Posterior vena cava (tissue), 2 donors: ENCODE results near the gene TRPC4AP. TPM values are rescaled to one million over a fixed set of nuclear protein-coding genes. Genes with fewer than 3 reads are reported as not detected.

Experiments used
- DNase-seq: peaks from one replicate; pipeline ENCODE4 v3.0.0-alpha.2; 2020; ENCODE audit warnings: low spot score
- intact Hi-C, 2 donors: fragments of 100-400 bp; cut with DNase I; formaldehyde crosslinking; loops; one replicate each; pipeline versions ENCODE4 v1.14.1 to v1.14.2; 2022 to 2023
- total RNA-seq, 2 donors: library from RNA; stranded (reverse); fragmentation: NEBNext Ultra II Directional; extraction: Animal tissue kit (Norgen Biotek cat#: 25700); gene quantifications; one replicate each; pipeline ENCODE4 v1.2.1, GENCODE V29; 2021
- donor health status: DM: yes; HTN: yes; CAD: no.
- donor health status: DM: yes; HTN: yes; CAD: no.

TRPC4AP gene
- total RNA-seq, 2 donors from 2014 or later, result 42.6 to 48.9 TPM

- intact Hi-C loops, result no loop called here
- no peak for DNase-seq
These were observed 84.7 kb downstream of the TRPC4AP start for GRCh38 chr20:35007891-35008290.

DNA sequence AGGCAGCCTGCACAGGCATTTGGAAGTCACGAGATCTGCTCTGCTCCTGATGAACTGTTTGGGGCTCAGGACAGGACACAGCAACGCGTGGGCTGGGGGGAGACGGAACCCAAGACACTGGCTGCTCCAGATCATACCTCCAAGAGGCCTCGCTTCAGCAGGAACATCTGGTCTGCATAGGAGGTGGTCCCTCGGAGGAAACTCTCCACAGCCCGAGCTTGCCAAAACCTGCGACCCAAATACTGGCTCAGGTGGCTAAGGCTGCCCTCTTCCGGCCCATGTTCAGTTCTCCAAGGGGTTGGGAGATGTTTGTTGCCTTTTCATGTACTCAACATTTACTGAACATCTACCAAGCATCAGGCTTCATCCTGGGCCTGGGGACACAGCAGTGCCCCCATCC, 85.2 kb downstream of the TRPC4AP start:
- DNase-seq, result no peak
- intact Hi-C loops, result no loop called here

DNA sequence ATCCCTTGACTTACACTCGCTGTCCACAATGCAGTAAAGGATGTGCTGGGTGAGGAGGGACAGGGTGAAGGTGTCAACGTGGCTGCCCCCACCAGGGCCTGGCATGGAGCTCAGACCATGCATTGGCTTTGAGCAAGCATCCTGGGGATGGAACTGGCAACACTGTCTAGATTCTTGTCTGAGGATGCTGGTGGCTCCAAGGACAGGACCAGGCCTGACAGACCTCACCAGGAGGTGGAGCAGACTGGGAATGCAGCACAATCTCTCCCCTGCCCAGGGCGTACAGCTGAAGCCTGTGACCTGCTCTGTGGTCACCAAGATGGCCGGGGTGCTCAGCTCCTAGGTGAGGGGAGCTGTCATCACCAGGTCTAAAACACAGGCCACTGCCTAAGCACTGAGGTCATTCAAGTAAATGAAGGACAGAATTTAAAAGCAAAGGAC, 86.1 kb downstream of the TRPC4AP start:
- DNase-seq, result peak; percentile 53
- intact Hi-C loops, result no loop called here

- peak; percentile 59 for DNase-seq
These were observed 86.6 kb downstream of the TRPC4AP start for GRCh38 chr20:35006009-35006408.

DNA sequence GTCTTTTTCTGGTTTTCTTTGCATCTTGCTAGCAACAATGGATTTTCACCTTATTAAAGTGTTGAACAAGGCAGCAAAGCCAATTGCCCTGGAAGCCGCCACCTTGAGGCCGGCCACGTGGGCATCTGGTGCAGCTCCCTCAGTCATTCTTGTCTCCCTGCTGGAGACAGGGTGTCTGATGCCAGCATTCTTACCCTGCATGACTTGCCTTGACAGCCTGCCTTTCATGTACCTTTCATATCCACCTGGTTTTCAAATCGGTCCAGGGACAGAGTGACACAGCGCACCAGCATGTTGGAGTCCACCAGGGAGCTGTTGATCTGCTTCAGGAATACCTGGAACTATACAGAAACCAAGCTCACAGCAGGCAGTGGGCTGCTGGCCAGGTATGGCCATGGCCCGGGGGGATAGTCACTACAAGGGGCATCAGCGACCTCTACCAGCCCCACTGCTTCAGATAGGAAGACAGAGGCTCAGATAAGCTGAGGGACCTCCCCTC, 87.1 kb downstream of the TRPC4AP start:
- peak; percentile 58 for DNase-seq

More at GRCh38 chr20:35006009-35006408, 86.6 kb downstream of the TRPC4AP start:
- intact Hi-C loops, result no loop called here

DNA sequence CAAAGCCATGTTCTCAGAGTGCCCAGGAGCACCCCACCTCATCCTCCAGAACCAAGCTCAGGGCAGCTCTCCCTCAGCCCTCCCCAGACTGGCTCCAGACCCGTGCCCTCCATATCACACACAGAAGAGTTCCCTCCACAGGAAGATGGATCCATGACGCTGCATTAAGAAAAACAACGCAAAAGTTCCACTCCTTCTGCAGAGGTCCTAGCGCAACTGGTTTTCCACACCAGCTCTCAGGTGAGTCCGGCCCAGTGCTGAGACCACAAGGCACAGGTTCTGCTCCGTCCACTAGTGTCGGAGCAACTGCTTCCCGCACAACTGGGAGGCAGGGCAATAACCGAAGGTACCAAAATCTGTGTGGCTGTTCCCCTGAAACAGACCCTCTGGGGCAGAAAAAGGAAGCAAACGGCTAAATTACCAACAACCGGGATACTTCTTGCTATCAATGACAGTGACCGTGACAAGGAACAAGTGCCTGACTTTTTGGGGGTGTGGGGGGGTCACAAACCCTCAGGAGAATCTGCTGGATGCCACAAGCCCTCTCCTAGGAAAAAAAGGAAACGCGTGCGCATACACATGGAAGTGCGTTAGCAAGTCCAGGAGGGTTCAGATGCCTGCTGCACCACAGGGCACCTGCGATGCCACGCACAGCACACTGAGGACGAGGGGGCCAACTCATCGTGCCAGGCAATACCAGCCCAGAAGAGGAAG, 87.7 kb downstream of the TRPC4AP start:
- peak; percentile 40 for DNase-seq

More for the DNA sequence above, 87.1 kb downstream of the TRPC4AP start:
- intact Hi-C loops, result no loop called here

DNA sequence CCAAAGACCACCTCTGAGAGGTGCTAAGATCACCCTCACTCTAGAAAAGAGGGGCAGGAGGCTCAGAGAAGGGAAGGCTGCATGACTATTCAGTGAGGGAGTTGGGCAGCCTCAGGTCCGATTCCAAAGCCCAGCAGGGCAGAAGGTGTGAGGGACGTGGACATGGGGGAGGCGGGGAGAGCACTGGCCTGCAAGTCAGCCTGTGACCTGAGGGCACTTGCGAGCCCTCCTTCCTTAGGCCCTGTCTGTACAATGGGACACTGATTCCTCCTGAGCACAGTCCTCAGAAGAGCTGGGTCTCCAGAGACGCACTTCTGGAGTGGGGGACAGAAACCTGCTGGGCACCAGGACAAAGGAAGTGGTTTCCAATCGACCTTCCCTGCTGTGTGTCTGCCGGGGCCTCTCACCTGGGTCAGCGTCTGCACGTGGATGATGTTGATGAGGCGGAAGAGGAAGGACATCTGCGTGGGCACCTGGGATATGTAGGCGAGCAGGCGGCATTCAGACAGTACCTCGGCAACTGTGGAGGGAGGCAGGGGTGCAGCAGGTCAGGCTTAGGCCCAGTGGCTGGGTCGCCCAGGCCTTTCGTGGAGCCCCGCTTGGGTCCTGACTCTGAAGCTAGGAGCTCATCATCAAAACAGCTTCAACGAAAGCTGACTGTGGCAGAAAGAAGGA, 88.4 kb downstream of the TRPC4AP start:
- DNase-seq, result peak; percentile 66
- intact Hi-C loops, result no loop called here

More for the DNA sequence above, 87.7 kb downstream of the TRPC4AP start:
- intact Hi-C loops, result no loop called here

- DNase-seq, result peak; percentile 72
- intact Hi-C loops, result no loop called here
These were observed 89.2 kb downstream of the TRPC4AP start for GRCh38 chr20:35003211-35004031.

GRCh38 chr20:35002426-35003210, 90.0 kb downstream of the TRPC4AP start:
- peak; percentile 62 for DNase-seq
- intact Hi-C loops, result no loop called here

DNA sequence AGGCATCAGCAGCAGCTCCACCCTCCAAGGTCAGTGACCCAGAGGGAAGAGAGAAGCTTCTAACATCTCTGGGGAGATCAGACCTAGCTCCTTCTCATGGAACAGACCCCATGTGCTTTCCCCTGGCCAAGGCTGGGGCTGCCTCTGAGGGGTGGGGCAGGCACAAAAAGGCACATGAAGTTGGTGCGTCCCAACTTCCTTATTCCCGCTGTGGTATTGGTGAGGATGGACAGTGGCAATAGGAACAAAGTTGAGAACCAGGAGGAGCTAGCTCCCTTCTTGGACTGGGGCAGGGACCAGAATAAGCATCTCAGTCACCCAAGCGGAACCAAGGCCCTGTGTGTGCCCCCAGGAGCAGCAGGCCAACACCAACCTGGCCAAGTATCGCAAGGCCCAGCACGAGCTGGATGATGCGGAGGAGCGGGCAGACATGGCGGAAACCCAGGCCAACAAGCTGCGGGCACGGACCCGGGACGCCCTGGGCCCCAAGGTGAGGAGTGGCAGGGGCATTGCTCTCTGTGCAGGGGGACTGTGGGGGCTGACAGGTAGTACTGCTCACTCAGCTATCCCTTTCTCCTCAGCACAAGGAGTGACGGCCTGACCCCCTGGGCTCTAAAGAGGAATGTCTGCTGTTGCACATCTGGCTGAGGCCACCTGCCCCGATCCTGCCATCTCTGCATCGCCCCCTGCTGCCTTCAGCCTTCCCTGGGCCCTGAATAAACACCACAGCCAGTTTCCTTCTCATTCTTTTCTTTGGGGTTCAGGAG, 90.8 kb downstream of the TRPC4AP start:
- intact Hi-C loops, result no loop called here
- no peak for DNase-seq

GRCh38 chr20:35000922-35001595, 91.5 kb downstream of the TRPC4AP start:
- DNase-seq, result no peak
- intact Hi-C loops, result no loop called here

- intact Hi-C loops, result no loop called here
- DNase-seq, result no peak
These were observed 92.2 kb downstream of the TRPC4AP start for GRCh38 chr20:35000311-35000921.

GRCh38 chr20:34999782-35000181, 92.8 kb downstream of the TRPC4AP start:
- DNase-seq, result no peak

GRCh38 chr20:34999021-34999451, 93.6 kb downstream of the TRPC4AP start:
- no peak for DNase-seq
- intact Hi-C loops, result loop anchor here in 1 of 2 donors (5.0 kb wide), 1 partner anchor 1333 kb away; no protein-coding TSS in a partner anchor

More at GRCh38 chr20:34999782-35000181, 92.8 kb downstream of the TRPC4AP start:
- intact Hi-C loops, result loop anchor here in 1 of 2 donors (5.0 kb wide), 1 partner anchor 1333 kb away; no protein-coding TSS in a partner anchor

- no peak for DNase-seq
- intact Hi-C loops, result loop anchor here in 1 of 2 donors (5.0 kb wide), 1 partner anchor 1334 kb away; no protein-coding TSS in a partner anchor
These were observed 94.2 kb downstream of the TRPC4AP start for GRCh38 chr20:34998331-34998950.

DNA sequence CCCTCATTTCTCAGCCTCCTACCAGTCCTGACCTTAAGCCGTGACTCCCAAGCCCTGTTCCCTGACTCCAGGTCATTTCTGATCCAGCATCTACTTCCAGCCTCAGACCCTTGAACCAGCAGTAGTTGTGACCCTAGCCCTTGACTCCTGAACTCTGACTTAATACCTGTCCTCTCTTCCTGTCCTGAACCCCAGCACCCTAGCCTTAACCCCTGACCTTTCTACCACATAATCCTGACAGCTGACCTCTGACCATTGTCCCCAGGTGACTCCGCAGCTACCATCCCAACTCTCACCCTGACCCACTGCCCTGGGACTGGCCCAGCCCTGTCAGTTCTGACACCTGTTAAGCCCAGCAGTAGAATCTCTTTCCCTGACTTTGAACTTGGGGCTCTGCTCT, 94.8 kb downstream of the TRPC4AP start:
- no peak for DNase-seq
- intact Hi-C loops, result loop anchor here in 1 of 2 donors (5.0 kb wide), 1 partner anchor 1335 kb away; no protein-coding TSS in a partner anchor
